Suppressor macrophage treated with lipopolysaccharide for 4 hours (primary cell): ENCODE results near the gene SPINK2.

ENCODE experiments used
- DNase-seq: peaks from one replicate; pipeline ENCODE4 v3.0.0-alpha.2; 2020

Gene SPINK2

DNA sequence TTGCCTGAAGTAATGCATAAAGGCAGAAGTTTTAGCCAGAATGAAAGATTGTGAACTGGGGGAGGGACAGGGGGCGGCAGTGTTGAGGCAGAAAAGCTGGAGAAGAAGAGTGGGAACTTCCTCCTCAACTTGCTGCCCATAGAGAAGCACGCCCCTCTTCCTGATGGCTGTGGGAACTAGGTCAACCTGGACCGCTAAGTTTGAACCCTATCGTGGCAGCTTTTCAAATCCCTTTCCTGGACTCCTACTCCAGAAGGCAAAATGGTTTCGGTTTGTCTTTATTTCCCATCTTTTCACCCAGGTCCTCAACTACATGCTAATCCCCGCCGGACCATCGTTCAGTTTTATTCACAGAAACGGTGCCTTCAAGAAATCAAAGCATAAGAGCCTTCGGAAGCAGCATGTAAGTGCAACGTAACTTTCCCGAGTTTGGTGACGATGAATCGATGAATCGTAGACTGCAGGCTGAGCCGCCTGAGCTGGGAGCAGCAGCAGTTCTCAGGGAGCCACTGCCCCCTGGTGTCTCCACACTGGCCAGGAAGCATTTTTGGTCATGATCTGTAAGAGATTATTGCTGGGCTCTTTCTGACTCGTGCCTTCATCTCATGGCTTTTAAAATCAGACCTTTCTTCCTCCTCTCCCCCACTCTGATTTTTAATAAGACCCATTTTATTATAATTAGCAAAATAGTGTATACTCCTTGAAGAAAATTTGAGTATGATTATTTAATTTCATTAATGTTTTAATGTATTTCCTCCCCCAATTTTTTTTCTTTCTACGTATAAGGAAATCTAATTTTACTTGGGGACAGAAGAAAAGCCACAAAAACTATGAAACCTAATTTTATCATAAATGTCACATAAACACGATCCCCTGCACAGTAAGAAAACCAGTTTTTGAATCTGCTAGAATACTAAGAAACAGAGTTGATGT, 21.4 kb downstream of the SPINK2 start:
- DNase-seq: peak; percentile 86

DNA sequence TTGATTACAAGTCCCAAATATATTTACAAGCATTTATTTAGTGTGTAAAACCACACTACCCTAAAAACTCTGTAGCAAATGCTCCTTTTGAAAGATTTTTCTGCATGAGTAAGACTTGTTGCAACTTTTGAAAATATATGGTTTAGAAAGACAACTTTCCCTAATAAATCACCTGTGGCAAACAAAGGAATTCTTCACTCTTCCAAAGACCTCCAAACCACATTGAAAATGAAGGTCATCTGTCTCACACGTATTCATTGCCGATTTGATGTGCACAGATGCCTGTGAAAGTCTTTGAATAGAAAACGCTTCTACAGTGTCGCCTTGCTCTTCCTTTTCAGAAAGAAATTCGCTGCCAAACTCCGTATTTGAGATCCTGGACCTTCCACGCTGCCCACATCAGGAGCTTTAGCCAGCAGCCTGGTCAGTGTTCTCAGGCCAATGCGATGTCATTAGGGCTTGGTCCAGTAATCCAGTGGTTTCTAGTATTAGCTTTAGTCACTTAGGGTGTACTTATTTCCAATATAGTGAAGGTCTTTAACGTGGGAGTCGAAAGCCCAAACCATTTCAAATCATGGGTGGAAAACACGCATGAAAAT, 22.2 kb downstream of the SPINK2 start:
- DNase-seq: no peak

DNA sequence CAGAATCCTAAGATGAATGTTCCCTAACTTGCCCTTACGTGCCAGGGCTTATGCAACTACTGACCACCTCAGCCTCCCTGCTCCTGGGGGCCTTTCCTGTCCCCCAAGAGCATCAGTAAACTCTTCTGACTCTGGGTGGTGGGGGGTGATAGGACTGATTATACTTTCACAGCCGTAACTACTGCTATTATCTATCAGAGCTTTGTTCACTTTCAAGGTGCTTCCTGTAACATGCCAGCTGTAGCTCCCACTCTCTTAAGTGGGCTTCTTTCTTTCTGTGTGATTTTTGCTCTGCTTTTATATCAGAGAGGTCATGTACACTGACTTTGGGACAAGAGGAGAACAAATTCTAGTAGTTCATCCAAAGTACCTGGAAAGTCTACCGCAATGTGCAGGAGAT, 25.3 kb downstream of the SPINK2 start:
- DNase-seq: no peak

DNA sequence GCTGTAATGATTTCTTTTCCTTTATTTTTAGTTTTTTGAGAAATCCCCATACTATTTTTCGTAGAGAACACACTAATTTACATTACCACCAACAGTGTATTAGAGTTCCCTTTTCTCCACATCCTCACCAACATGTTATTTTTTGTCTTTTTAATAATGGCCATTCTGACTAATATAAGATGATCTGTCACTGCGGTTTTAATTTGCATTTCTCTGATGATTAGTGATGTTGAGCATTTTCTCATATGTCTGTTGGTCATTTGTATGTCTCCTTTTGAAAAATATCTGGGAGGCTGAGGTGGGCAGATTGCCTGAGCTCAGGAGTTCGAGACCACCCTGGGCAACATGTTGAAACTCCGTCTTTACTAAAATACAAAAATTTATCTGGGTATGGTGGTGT, 30.2 kb downstream of the SPINK2 start:
- DNase-seq: no peak

DNA sequence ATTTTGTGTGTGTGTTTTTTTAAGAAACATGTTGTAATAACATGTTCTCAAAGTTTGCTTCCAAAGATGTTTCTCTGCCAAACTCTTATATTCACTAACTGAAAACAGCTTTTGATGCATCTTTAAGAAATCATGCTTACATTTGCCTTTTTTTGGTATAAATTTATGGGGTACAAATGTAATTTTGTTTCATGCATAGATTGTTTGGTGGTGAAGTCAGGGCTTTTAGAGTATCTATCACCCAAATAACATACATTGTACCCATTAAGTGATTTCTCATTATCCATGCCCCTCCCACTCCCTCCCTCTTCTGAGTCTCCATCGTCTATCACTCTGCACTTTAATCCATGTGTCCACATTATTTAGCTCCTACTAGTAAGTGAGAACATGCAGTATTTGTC, 30.8 kb downstream of the SPINK2 start:
- DNase-seq: no peak

DNA sequence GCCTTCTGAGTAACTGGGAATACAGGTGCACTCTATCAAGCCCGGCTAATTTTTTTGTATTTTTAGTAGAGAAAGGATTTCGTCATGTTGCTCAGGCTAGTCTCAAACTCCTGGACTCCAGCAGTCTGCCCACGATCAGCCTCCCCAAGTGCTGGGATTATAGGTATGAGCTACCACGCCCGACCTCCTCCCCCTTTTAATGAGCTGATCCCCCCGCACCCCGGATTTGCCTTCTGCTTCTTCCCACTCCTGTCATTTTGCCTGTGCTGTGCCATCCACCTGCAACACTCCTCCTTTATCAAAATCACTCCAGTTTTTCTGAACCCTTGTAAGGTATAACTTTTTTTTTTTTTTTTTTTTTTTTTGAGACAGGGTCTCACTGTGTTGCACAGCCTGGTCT, 33.4 kb downstream of the SPINK2 start:
- no peak for DNase-seq

DNA sequence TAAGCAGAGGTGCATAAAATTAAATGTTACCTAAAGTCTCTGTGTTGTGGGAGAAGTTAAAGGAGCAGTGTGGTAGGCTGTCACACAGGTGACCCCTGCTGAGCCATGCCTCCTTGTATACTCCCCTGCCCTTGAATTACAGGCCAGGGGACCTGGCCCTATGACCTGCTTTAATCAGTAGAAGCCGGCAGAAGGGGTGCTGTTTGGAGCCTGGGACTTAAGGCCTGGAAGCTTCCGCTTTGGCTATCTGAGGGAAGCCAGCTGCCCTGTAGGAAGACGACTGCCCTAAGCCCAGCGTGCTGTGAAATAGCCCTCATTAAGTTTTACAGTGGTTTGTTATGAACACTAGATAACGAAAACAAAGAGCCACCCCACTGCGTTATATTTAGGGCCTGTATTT, 34.1 kb downstream of the SPINK2 start:
- DNase-seq: no peak

DNA sequence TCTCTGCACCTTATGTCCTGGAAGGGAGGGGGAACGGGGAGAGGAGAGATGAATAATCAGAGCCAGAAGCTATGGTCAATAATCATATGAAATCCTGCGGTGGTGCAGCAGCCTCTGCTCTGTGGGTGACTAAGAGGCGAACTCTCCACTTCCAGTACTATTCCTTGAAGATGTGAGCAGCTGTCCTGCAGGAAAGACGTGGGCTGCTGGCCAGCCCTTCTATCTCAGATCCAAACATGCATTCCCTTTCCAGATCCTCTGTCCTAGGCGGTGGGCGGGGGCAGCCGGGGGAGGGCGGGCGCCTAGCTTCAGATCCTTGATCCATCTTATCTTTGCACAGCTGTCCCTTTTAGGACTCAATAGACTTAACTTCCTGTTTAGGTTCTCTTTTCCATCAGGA, 34.5 kb downstream of the SPINK2 start:
- DNase-seq: no peak

DNA sequence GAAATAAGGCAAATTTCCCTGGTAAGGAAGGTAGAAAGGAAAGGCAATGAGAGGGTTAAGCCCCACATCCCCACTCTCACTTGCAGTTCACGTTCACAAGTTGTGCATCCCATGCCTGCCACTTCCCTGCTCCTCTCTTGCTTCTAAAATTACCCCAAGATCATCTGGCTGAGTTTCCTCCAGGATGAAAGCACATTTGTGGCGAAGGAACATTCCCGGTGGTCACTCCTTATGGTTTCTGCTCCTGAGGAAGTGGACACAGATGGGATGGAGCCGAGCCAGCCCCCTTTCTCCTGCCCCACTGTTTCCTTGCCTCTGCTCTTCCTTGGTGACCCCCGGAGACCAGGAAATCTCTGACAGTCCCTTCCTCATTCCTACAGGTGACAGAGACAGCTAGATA, 37.5 kb downstream of the SPINK2 start:
- DNase-seq: no peak

DNA sequence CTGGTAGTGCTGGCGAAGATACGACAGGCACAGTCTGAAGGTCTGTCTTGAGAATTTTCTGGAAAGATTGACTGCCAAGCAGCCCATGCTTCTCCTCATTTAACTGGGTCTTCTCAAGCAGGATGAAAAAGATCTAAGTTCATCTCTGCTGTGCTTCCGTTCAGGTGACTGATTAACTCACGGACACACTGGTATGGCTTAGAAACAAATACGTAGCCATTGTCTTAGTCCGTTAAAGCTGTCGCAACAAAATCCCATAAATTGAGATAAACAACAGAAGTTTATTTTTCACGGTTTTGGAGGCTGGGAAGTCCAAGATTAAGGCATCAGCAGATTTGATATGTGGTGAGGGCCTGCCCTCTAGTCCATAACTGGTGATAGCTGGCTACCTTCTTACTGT, 39.5 kb downstream of the SPINK2 start:
- DNase-seq: no peak

DNA sequence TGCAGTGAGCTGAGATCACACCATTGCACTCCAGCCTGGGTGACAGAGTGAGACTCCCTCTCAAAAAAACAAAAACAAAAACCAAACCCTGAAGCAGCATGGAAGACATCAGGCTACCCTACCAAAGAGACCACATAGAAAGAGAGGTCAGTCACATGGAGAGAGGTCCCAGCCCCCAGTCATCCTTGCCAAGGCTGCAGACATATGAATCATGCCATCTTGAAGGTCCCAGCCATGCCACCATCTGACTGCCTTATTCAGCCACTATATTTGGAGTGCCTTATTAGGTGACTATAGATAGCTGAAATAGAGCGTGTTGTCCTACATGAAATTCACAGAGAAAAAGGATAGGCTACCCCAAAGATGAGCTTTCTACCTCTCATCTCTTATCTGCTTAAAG, 48.2 kb downstream of the SPINK2 start:
- DNase-seq: no peak

DNA sequence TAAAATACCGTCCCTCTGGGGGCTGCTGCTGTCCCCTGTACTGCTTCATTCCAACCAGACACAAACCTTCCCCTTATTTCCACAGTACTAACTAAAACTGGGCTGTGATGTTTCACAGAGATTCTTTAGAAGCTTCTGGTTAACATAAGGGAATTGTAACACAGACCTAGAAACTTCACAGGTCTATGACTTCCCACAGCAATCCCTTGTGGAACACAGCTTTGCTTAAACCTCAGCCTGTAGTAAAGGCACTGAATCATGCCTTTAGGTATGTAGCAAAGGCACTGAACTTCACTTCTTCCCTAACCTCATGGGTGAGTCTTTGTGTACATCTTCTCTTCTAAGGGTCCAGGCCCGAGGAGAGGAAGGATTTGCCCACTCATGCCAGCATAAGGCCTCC, 49.4 kb downstream of the SPINK2 start:
- no peak for DNase-seq

DNA sequence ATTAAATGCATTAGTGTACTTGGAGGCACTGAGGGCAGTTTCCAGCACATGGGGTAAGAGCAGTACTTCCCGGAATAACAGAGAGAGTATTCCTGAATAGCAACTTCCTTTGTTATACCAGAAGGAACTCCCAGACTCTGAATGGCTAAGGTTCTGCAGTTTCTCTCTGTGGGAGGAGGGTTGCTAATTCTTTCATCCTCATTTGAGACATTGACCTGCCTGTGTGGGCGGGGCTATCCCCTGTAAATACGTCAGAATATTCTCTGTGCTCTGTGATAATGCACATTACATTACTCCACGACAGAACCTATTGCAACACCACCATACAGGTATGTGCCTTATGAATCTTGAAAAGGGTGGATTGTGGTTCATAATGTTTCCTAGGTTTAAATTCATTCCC, 52.7 kb downstream of the SPINK2 start:
- DNase-seq: peak; percentile 31

DNA sequence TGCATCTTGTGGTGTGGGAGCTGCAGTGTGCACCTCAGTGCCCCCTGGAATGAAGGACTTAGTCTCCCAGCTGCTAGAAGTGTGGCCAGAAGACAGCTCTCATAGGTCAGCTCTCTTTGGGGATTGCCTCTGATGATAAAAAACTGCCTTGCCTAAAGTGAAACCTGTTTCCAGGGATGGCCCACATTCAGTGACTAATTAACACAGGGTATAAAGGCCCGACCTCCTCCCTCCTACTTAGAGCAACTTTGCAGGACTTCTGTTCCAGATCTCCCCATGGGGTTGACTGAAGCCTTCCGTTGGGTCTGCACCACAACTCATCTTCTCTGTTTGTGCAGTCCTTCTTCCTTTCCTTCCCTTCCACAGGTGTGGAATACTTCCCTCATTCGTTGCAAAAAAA, 53.2 kb downstream of the SPINK2 start:
- DNase-seq: peak; percentile 43

DNA sequence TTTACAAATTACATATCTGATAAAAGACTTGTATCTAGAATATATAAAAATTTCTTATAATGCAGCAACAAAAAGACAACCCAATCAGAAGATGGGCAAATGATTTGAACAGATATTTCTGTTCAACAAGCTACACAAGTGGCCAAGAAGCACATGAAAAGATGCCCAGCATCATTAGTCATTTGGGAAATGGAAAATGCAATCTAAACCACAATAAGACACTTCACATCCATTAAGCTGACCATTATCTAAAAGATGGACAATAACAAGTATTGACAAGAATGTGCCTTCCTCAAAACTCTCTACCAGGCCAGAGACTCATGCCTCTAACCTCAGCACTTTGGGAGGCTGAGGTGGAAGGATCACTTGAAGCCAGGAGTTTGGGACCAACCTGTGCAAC, 53.9 kb downstream of the SPINK2 start:
- DNase-seq: no peak

DNA sequence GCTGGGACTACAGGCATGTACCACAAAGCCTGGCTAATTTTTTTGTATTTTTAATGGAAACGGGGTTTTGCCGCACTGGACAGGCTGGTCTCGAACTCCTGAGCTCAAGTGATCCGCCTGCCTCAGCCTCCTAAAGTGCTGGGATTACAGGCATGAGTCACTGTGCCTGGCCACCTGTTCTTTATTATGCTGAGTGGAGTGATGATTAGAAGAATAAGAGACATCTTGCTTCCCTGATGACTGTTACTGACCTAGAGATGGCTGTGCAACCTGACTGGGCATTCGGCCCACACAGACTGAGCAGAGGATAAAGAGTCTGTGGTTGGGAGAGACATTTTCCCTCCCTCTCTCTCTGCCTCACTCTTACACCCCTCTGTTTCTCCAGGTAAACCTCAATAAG, 56.7 kb downstream of the SPINK2 start:
- DNase-seq: no peak

DNA sequence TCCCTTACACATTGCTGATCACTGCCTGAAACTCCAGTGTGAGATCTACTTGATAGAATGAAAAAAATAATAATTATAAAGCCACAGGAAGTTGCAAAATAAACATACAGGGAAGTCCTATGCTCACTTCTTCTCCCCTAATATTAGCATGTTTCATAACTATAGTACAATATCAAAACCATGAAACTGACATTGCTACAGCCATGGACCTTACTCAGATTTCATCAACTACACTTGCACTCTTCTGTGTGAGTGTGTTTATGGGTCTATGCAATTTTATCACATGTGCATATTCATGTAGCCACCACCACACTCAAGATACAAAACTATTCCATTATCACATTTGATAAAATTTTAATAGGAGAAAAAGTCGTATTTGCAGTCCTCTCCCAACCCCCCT, 57.3 kb downstream of the SPINK2 start:
- peak; percentile 39 for DNase-seq

DNA sequence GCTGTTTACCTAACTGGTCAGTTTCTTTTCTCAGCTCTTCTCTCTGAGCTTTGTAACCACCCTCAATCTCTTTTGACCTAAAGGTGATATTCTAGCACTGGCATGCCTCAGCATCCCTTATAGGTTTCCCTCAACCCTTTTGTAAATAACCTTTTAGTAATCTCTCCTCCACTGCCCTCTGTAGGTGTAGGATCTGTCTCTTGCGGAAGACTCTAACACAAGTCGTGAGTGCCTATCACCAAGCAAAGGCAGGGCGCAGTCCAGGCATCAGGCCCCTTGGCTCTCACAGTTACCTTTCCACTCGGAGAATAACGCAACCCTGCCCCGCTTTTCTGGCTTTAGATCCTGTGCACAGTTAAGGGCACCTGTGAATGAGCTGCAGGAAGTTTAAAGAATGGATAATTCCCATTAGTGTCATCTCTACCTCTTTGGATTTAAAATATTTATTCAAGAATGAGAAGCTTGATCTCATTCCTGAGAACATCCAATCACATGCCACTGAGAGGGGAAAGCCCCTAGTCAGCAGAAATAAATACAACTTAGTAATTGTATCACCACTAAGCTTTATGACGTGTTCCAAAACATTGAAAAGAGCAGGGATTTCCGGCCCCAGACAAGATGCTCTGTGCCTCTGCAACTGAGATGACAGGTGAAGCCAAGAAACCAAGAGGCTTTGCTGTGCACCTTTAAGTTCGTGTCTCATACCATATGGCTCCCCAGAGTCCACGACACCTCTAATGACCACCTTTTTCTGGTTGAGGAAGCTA, 58.8 kb downstream of the SPINK2 start:
- no peak for DNase-seq

DNA sequence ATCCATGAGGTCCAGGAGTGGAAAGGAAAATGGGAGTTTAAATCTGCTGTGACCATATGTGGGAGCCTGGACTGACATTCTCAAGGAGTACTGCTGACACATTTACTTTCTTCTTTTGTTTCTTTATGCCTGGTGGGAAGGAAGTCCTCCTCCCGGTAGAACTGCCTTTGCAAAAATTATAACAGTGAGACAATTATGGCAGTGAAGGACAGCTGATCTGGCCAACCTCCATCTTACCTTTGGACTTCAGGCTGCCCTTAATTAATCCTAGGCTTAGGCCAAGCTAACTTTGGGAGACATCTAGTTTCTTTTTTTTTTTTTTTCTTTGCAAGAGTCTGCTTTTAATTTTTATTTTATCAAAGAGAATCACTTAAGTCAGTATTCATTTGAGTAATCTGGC, 61.3 kb downstream of the SPINK2 start:
- DNase-seq: no peak
